T-helper 2 cell treated with Interferon-gamma antibody and Interleukin-4, amounts not matched to agents 5 μg/mL and 100 μg/mL, for 36 hours (primary cell): ENCODE results near the gene C14orf132.
A peak's percentile ranks its signal among the peaks of the same experiment; 100 is the strongest.
"Not testable (repeated sequence)": the region's sequence is repeated elsewhere in the genome, so short reads cannot be mapped to it uniquely, and the experiment has no call there.

ENCODE experiments used
- DNase-seq: peaks from one replicate; pipeline ENCODE4 v3.0.0; 2021; ENCODE audit warnings: low spot score
- H3K27ac Mint-ChIP-seq: one replicate; pipeline ENCODE4 v1.8.0; 2021; ENCODE audit warnings: mild to moderate bottlenecking, mixed read lengths
- H3K27me3 Mint-ChIP-seq: one replicate; pipeline ENCODE4 v1.8.0; 2021; ENCODE audit warnings: low read depth, mixed read lengths
- H3K36me3 Mint-ChIP-seq: one replicate; pipeline ENCODE4 v1.8.0; 2021; ENCODE audit warnings: low read depth, mixed read lengths
- H3K4me1 Mint-ChIP-seq: one replicate; pipeline ENCODE4 v1.8.0; 2021; ENCODE audit warnings: low read depth, mixed read lengths
- H3K4me3 Mint-ChIP-seq: one replicate; pipeline ENCODE4 v1.8.0; 2022; ENCODE audit warnings: mild to moderate bottlenecking, moderate library complexity, mixed read lengths
- H3K9me3 Mint-ChIP-seq: one replicate; pipeline ENCODE4 v1.8.0; 2021; ENCODE audit warnings: mixed read lengths

The C14orf132 gene

DNA sequence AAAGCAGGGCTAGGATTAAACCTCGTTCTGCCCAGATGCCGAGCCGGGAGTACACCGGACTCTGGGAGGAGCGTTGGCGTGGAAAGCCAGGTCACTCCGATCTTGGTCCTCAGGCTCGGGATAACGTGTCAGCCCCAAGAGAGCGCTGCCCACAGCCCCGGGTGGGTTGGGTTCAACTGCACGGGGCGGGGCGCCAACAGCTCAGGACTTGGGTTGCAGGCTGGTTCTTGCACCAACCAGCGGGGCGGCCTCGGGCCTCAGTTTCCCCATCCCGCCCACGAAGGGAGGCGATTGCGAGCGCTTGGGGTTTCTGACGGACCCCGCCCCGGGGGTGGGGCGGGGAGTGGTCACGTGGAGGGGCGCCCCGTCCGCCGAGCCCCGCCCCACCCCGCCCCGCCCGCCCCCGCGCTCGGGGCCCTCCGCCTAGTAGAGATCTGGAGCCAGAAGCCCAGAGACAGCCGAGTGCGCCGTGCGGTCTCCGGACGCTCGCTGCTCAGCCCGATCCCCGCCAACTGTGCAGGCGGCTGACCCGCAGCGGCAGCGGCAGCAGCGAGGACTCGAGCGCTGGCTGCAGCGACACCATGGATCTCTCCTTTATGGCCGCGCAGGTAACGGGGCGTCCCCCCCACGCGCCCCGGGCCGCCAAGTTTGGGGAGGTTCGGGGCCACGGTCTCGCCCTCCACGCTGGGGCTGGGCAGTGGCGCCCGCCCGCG, at the start of gene C14orf132:
Gene C14orf132, plus strand, starts transcription at position 443 of the 713 bp plus-strand sequence. Its CDS starts 139 bp downstream, at position 582.
- peak; percentile 32 for DNase-seq
- Mint-ChIP-seq H3K9me3 (no peaks in the 10 kb centered on the region), H3K4me1 (peaks cover 7% of the 10 kb centered on the region), H3K27ac (no peak within 1 kb of the TSS), H3K36me3 (no peaks in the 10 kb centered on the region), H3K4me3 (peak within 1 kb of the TSS; percentile 74), H3K27me3 (peaks cover 49% of the 10 kb centered on the region)

DNA sequence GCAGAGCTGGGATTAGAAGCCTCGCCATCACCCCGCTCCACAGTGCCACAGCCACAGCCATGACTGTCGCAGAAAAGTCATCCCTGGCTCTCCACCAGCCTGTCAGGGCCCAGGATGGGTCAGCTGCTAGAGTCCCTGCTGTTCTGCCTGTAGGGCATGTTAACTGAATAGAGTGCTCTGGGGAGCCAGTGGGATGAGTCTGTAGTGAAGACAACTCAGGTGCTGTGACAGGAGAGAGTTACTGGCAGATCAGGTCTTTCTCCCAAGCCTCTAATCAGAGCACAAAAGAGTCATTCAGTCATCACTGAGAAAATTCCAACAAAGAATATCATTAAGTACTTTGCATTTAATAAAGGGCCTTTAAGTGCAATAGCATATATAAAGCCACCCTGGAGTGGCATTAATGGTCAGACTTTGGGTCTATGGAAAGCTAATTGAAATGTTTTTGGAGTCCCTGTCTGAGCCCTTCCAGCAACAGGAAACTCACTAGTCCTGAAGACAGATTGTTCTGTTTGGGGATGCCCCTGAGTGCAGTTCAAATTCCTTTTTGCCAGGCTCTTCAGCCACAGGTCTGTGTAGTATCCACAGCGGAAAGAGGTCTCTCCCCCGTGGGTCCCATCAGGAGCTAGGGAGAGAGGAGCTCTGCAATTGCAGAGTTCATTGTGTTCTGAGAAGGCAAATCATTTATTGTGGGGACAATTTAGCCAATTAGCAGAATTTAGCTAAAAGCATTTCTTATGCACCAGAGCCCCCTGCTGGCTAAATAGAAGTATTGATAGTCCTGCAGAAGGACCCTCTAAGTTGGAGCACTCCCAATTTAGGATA, 45.2 kb upstream of the C14orf132 start:
- DNase-seq: peak; percentile 5
- Mint-ChIP-seq H3K27ac (no peak overlapping the region), H3K27me3 (peaks cover 8% of the 10 kb centered on the region), H3K36me3 (no peaks in the 10 kb centered on the region), H3K9me3 (peaks cover 24% of the 10 kb centered on the region), H3K4me1 (no peaks in the 10 kb centered on the region), H3K4me3 (no peak overlapping the region)

DNA sequence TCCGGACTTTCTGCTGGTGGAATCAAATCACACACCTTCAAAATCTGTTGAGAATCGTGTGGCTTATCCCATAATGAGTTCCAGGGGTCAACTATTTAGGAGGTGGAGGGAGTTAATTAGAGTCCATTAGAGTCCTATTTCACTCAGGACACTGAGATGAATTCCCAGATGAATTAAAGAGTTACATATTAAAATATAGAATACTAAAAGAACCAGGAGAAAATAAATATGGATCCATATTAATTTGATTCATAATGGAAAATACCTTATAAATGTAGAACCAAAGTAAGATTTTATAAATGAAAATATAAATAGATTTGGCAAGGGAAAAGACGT, 44.6 kb upstream of the C14orf132 start:
- Mint-ChIP-seq H3K4me3 (no peak overlapping the region), H3K4me1 (no peaks in the 10 kb centered on the region), H3K27me3 (peaks cover 10% of the 10 kb centered on the region), H3K36me3 (no peaks in the 10 kb centered on the region), H3K27ac (no peak overlapping the region), H3K9me3 (peaks cover 24% of the 10 kb centered on the region)
- DNase-seq: no peak

DNA sequence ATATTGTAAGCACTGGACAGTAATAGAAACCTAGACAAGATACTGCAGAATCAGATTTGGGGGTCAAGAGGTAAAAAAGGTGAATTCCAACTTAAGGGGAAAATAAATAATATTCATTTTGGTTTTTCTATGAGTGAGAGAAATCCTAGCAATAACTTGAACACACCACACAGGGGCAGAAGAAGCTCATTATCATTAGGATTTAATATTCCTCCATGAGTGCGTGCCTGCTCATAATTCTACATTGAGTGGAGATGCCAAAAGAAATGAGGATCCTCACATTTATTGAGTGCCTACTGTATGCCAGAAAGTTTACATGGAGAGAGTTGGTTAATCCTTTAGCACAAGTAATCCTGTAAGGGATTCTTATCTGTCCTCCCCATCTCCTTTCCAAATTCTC, 40.5 kb upstream of the C14orf132 start:
- Mint-ChIP-seq H3K9me3 (no peaks in the 10 kb centered on the region), H3K27me3 (peaks cover 15% of the 10 kb centered on the region), H3K36me3 (no peaks in the 10 kb centered on the region), H3K4me3 (no peak overlapping the region), H3K27ac (no peak overlapping the region), H3K4me1 (no peaks in the 10 kb centered on the region)
- DNase-seq: no peak

DNA sequence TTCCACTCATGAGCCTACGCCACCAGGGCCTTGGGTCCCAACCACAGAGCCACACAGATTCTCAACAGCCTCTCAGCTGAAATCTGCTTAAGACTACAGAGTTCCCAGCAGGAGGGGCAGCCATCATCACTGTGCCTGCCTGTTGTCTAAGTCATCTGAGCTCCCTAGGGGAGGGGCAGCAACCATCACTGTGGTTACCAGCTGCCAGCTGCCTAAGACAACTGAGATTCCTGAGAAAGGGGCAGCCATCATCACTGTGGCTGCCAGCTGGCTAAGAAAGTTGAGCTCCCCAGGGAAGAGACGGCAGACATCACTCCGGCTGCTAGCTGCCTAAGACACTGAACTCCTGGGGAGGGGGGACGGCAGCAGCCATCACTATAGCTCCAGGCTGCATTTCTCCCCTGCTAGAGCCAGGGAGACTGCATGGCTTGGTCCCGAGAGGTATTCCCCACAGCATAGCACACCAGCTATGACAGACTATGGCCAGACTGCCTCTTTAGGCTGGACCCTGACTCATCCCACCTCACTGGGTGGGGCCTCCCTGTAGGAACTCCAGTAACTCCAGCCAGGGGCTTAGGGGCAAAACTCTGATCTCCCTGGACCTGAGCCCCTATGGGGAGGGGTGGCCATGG, 37.2 kb upstream of the C14orf132 start:
- Mint-ChIP-seq H3K4me3 (no peak overlapping the region), H3K4me1 (no peaks in the 10 kb centered on the region), H3K27ac (no peak overlapping the region), H3K27me3 (peaks cover 23% of the 10 kb centered on the region), H3K36me3 (no peaks in the 10 kb centered on the region), H3K9me3 (no peaks in the 10 kb centered on the region)
- no peak for DNase-seq

DNA sequence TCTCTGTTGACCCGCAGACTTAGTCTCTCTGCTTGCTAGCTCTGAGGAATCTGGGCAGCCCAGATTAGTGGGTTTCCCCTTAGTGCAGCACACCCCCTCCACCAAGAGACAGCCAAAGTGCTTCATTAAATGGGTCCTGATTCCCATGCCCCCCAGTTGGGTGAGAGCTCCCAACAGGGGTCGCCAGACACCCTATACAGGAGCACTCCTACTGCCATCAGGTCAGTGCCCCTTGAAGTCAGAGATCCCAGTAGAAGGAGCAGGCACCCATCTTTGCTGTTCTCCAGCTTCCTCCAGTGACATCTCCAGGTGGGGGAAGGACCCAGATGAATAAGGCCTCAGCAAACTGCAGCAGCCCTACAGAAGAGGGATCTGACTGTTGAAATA, 36.7 kb upstream of the C14orf132 start:
- DNase-seq: no peak
- H3K27me3 Mint-ChIP-seq: peaks cover 23% of the 10 kb centered on the region
- no peaks in the 10 kb centered on the region for H3K4me1 Mint-ChIP-seq
- no peaks in the 10 kb centered on the region for H3K9me3 Mint-ChIP-seq
- no peaks in the 10 kb centered on the region for H3K36me3 Mint-ChIP-seq
- H3K27ac Mint-ChIP-seq: no peak overlapping the region
- H3K4me3 Mint-ChIP-seq: no peak overlapping the region

DNA sequence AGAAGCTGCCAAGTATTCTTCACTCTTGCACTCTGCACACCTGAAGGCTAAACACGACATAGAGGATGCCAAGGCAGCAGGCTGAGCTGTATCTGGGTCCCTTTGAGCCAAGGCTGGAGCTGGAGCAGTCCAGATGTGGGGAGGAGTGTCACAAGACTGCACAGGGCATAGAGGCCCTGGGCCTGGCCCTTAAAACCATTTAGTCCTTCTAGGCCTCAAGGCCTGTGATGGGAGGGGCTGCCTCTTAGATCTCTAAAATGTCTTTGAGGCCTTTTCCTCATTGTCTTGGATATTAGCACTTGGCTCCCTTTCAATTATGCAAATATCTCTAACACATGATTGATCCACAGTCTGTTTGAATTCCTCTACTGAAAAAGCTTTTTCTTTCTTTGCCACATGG, 28.0 kb upstream of the C14orf132 start:
- H3K4me3 Mint-ChIP-seq: no peak overlapping the region
- H3K36me3 Mint-ChIP-seq: peaks cover 1% of the 10 kb centered on the region
- no peaks in the 10 kb centered on the region for H3K4me1 Mint-ChIP-seq
- no peak overlapping the region for H3K27ac Mint-ChIP-seq
- DNase-seq: no peak
- H3K9me3 Mint-ChIP-seq: peaks cover 18% of the 10 kb centered on the region
- H3K27me3 Mint-ChIP-seq: peaks cover 10% of the 10 kb centered on the region

DNA sequence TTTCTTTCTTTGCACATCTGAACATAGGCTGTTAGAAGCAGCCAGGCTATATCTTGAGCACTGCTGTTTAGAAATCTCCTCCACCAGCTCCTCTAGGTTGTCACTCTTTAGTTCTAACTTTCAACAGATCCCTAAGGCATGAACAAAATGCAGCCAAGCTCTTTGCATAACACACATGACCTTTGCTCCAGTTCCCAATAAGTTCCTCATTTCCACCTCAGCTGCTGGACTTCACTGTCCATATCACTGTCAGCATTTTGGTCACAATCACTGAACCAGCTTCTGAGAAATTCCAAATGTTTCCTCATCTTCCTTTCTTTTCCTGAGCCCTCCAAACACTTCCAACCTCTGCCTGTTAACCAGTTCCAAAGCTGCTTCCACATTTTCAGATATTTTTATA, 27.6 kb upstream of the C14orf132 start:
- Mint-ChIP-seq H3K9me3 (peaks cover 18% of the 10 kb centered on the region), H3K4me3 (no peak overlapping the region)
- DNase-seq: no peak

DNA sequence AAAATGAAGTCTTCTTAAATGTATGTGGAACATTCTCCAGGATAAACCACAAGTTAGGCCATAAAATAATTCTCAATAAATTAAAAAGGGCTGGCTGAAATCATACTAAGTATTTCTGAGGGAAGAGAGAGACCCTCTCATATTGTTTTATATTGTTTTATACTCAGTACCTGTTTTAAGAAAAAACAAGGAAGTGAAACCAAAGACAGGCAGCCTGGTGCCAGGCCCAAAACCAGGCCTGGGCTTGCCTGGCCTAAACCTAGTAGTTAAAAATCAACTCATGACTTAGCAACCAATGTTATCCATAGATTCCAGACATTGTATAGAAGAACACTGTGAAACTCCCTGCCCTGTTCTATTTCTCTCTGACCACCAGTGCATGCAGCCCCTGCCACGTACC, 26.4 kb upstream of the C14orf132 start:
- H3K36me3 Mint-ChIP-seq, H3K27ac Mint-ChIP-seq, H3K4me1 Mint-ChIP-seq, DNase-seq, H3K4me3 Mint-ChIP-seq: not testable (repeated sequence)
- peaks cover 18% of the 10 kb centered on the region for H3K9me3 Mint-ChIP-seq
- H3K27me3 Mint-ChIP-seq: peaks cover 14% of the 10 kb centered on the region

More for the DNA sequence above, 27.6 kb upstream of the C14orf132 start:
- H3K4me1 Mint-ChIP-seq: no peaks in the 10 kb centered on the region
- H3K36me3 Mint-ChIP-seq: peaks cover 1% of the 10 kb centered on the region
- H3K27ac Mint-ChIP-seq: no peak overlapping the region
- H3K27me3 Mint-ChIP-seq: peaks cover 9% of the 10 kb centered on the region

DNA sequence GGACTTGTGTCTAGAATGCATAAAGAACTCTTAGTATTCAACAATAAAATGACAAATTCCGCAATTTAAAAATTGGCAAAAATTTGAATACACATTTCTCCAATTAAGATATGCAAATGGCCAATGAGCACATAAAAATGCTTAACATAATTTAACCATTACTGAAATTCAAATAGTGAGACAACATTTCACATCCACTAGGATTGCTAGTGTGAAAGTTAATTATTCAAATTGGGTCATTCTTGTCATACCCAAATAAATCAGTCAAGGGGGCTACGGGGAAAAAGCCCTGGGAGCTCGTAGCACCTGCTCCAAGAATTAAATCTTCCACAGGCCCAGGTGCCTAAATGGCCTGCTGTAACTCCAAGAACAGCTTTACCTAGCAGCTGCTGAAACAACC, 25.0 kb upstream of the C14orf132 start:
- Mint-ChIP-seq H3K9me3 (peaks cover 18% of the 10 kb centered on the region), H3K4me3 (no peak overlapping the region), H3K4me1 (no peaks in the 10 kb centered on the region), H3K27ac (no peak overlapping the region), H3K36me3 (peaks cover 1% of the 10 kb centered on the region), H3K27me3 (peaks cover 15% of the 10 kb centered on the region)
- DNase-seq: no peak

DNA sequence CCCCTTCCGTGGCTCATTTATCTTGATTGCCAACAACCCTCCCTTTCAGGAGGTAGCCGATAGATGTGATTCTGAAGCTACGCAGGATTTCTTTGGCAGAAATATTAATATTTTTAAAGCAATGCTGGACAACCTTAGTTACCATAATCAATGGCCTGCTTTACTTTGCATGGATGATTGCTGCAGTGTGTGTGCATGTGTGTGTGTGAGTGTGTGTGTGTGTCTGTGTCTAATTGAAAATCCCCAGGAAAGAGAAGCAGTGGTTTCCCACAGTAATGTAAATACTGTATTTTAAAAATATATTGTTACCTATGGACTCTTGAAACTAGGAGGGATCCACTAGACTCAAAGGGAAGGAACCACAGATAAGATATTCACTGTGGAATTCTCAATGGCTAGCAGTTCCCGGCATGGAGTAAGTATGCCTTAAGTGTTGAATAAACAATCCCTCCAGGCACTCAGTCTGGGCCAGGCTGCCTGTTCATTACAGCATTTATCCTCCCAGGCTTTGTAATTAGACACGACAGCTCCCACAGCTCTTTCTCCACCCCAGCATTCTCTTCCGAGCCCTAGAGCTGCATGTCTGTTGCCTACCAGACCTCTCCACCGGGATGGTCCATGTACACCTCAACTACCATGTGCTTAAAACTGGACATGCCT, 22.5 kb upstream of the C14orf132 start:
- DNase-seq: no peak
- Mint-ChIP-seq H3K4me1 (no peaks in the 10 kb centered on the region), H3K9me3 (peaks cover 3% of the 10 kb centered on the region), H3K27ac (no peak overlapping the region), H3K27me3 (peaks cover 14% of the 10 kb centered on the region), H3K4me3 (no peak overlapping the region), H3K36me3 (no peaks in the 10 kb centered on the region)

DNA sequence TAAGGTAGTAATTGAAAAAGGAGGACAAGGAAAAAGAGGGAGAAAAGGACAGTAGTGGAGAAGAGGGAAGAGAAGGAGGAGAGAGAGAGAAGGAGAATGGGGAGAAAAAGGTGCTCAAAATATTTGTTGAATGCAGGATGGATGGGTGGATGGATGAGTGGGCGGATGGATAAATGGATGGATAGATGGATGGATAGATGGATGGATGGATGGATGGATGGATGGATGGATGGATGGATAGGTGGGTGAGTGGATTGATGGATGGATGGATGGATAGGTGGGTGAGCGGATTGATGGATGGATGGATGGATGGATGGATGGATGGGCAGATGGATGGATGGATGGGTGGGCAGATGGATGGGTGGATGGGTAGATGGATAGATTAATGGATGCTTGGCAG, 21.3 kb upstream of the C14orf132 start:
- H3K36me3 Mint-ChIP-seq: no peaks in the 10 kb centered on the region
- H3K4me1 Mint-ChIP-seq: no peaks in the 10 kb centered on the region
- H3K9me3 Mint-ChIP-seq: no peaks in the 10 kb centered on the region
- no peak for DNase-seq
- no peak overlapping the region for H3K27ac Mint-ChIP-seq
- H3K4me3 Mint-ChIP-seq: no peak overlapping the region
- peaks cover 14% of the 10 kb centered on the region for H3K27me3 Mint-ChIP-seq

DNA sequence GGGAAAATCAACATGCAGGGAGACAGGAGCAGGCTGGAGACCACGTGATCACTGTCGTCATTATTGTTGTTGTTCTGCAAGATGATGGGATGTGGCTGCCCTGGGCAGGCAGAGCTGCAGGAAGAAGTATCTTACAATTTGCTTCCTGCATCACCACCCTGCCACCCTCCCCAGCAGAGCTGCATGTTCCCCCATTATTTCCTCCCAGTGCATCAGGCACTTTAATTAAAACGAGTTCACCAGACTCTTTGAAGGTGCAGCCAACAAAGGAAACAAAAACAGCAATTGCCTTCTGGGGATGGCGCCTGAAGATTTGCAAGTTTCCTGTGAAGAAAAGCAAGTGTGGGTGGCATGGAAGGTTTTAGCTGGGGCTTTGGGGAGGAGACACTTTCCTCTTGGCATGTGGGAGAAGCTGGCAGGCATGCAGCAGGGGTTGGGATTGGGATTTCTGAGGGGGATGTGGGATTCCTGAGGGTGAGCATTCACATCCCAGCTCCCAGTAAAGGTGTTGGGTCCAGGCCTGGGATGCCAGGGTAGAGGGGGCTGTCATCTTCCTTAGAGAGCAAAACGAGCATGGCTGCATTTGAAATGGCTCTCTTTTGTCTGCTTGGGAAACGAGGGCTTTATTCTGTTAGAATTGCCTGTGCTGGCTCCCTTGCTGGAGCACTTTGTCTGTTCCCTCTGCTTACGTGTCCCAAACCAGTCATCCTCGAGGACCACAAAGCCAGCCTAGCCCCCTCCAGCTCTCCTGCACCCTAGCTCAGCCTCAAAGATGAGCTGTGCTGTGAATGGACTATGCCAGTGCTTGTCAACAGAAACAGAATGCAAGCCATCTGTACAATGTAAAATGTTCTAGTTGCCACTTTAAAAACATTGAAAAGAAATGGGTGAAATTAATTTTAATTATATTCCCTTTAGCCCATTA, 11.5 kb upstream of the C14orf132 start:
- no peak overlapping the region for H3K27ac Mint-ChIP-seq
- H3K36me3 Mint-ChIP-seq: no peaks in the 10 kb centered on the region
- no peak overlapping the region for H3K4me3 Mint-ChIP-seq
- no peaks in the 10 kb centered on the region for H3K9me3 Mint-ChIP-seq
- no peaks in the 10 kb centered on the region for H3K4me1 Mint-ChIP-seq
- DNase-seq: no peak
- H3K27me3 Mint-ChIP-seq: no peaks in the 10 kb centered on the region
